HepG2 (cell line): Measurements from ENCODE around the gene PCNX4. TPM values are rescaled to one million over a fixed set of nuclear protein-coding genes. Genes with fewer than 3 reads are reported as not detected.

Source experiments
- ARNT2 ChIP-seq: sonication (generic); formaldehyde crosslinking; IDR thresholded peaks from 2 replicates; pipeline ENCODE4 v1.8.0; 2022; ENCODE audit warnings: mild to moderate bottlenecking, low read depth, missing genetic modification reagents, moderate library complexity
- ARNTL ChIP-seq: sonication (generic); formaldehyde crosslinking; IDR thresholded peaks from 2 replicates; pipeline ENCODE4 v1.4.0; 2020; ENCODE audit warnings: mild to moderate bottlenecking, missing genetic modification reagents
- CBX2 ChIP-seq, 2 experiments: fragments of 200-600 bp in 1 of 2; sonication (generic); formaldehyde crosslinking in 1 of 2; IDR thresholded peaks; 2 replicates each; pipeline versions ENCODE4 v1.7.0 to v1.8.1; 2018 to 2022; ENCODE audit warnings: low read depth in 2 of 2, low read length in 1 of 2, mild to moderate bottlenecking in 1 of 2, missing genetic modification reagents in 1 of 2
- HES4 ChIP-seq: sonication (generic); formaldehyde crosslinking; IDR thresholded peaks from 2 replicates; pipeline ENCODE4 v1.9.0; 2021; ENCODE audit warnings: mild to moderate bottlenecking, missing genetic modification reagents, borderline replicate concordance
- HMGA1 ChIP-seq: sonication (generic); formaldehyde crosslinking; conservative IDR thresholded peaks from 2 replicates; pipeline ENCODE4 v1.4.0; 2020; ENCODE audit warnings: missing genetic modification reagents
- IKZF4 ChIP-seq: sonication (generic); formaldehyde crosslinking; IDR thresholded peaks from 2 replicates; pipeline ENCODE4 v1.5.1; 2020; ENCODE audit warnings: borderline replicate concordance, mild to moderate bottlenecking, low read depth, missing genetic modification reagents; ENCODE audit errors: not compliant biosample characterization
- JDP2 ChIP-seq: sonication (generic); formaldehyde crosslinking; IDR thresholded peaks from 2 replicates; pipeline ENCODE4 v1.8.1; 2022; ENCODE audit warnings: missing genetic modification reagents, borderline replicate concordance
- NFE2L2 ChIP-seq: fragments of 150-350 bp; IDR thresholded peaks from 2 replicates; pipeline ENCODE4 v1.6.1; 2014; ENCODE audit warnings: low read length
- NRL ChIP-seq: sonication (generic); formaldehyde crosslinking; IDR thresholded peaks from 2 replicates; pipeline ENCODE4 v1.5.0; 2020; ENCODE audit warnings: missing genetic modification reagents, mild to moderate bottlenecking, moderate library complexity, borderline replicate concordance
- PAF1 ChIP-seq: IDR thresholded peaks from 2 replicates; pipeline ENCODE4 v1.6.1; 2016; ENCODE audit warnings: missing genetic modification reagents, missing compliant biosample characterization
- PRPF4 ChIP-seq: fragments of 200-400 bp; formaldehyde crosslinking; IDR thresholded peaks from 2 replicates; pipeline ENCODE4 v1.6.1; 2016; ENCODE audit warnings: low read length, low read depth; ENCODE audit not compliant: poor library complexity, severe bottlenecking
- RXRA ChIP-seq: sonication (generic); formaldehyde crosslinking; IDR thresholded peaks from 2 replicates; pipeline ENCODE4 v1.5.1; 2020; ENCODE audit warnings: missing genetic modification reagents
- XRCC5 ChIP-seq: fragments of 200-400 bp; formaldehyde crosslinking; optimal IDR thresholded peaks from 2 replicates; pipeline ENCODE3; 2017; ENCODE audit warnings: mild to moderate bottlenecking, low read length
- ZNF17 ChIP-seq: sonication (generic); formaldehyde crosslinking; IDR thresholded peaks from 2 replicates; pipeline ENCODE4 v1.5.0; 2020; ENCODE audit warnings: mild to moderate bottlenecking, missing genetic modification reagents
- ZNF20 ChIP-seq: sonication (generic); formaldehyde crosslinking; IDR thresholded peaks from 2 replicates; pipeline ENCODE4 v1.4.0; 2020; ENCODE audit warnings: mild to moderate bottlenecking, moderate library complexity, missing genetic modification reagents
- ZNF251 ChIP-seq: sonication (generic); formaldehyde crosslinking; IDR thresholded peaks from 2 replicates; pipeline ENCODE4 v1.9.0; 2021; ENCODE audit warnings: mild to moderate bottlenecking, missing genetic modification reagents
- ZNF253 ChIP-seq: sonication (generic); formaldehyde crosslinking; IDR thresholded peaks from 2 replicates; pipeline ENCODE4 v1.8.0; 2022; ENCODE audit warnings: mild to moderate bottlenecking, missing genetic modification reagents, borderline replicate concordance
- ZNF34 ChIP-seq: sonication (generic); formaldehyde crosslinking; IDR thresholded peaks from 2 replicates; pipeline ENCODE4 v1.4.0; 2020; ENCODE audit warnings: mild to moderate bottlenecking, missing genetic modification reagents, borderline replicate concordance
- ZNF460 ChIP-seq: sonication (generic); formaldehyde crosslinking; IDR thresholded peaks from 2 replicates; pipeline ENCODE4 v1.5.1; 2020; ENCODE audit warnings: missing genetic modification reagents, mild to moderate bottlenecking, borderline replicate concordance
- ZNF607 ChIP-seq: sonication (generic); formaldehyde crosslinking; IDR thresholded peaks from 2 replicates; pipeline ENCODE4 v1.5.1; 2020; ENCODE audit warnings: missing genetic modification reagents, mild to moderate bottlenecking, borderline replicate concordance
- ZNF615 ChIP-seq: sonication (generic); formaldehyde crosslinking; IDR thresholded peaks from 2 replicates; pipeline ENCODE4 v1.5.0; 2020; ENCODE audit warnings: mild to moderate bottlenecking, missing genetic modification reagents, borderline replicate concordance
- polyA plus RNA-seq, 8 experiments: library from polyadenylated mRNA; depleted of rRNA in 3 of 8; stranded (reverse) in 7 of 8; unstranded in 1 of 8; fragments of >200 nt; fragmentation: Illumina TruSeq in 4 of 8; extraction: Trizol in 4 of 8; gene quantifications; 2 replicates each; pipeline versions ENCODE4 v1.2.1 to v1.2.3, GENCODE V29; 2011 to 2016; ENCODE audit warnings: low read depth in 4 of 8, missing spikeins in 1 of 8, mixed read lengths in 1 of 8; ENCODE audit not compliant: insufficient read depth in 1 of 8
- total RNA-seq, 5 experiments: library from RNA; depleted of rRNA; stranded (reverse); fragments of >200 nt; fragmentation: Illumina TruSeq; extraction: Trizol; gene quantifications; 2 replicates each; pipeline ENCODE4 v1.2.3, GENCODE V29; 2016; ENCODE audit warnings: low read depth in 1 of 5
- TF ChIP-seq, protein P1 (sequence below): sonication (generic); formaldehyde crosslinking; IDR thresholded peaks from 2 replicates; pipeline ENCODE4 v1.9.0; 2021; ENCODE audit warnings: mild to moderate bottlenecking, missing genetic modification reagents
- TF ChIP-seq, protein P2 (sequence below): IDR thresholded peaks from 2 replicates; pipeline ENCODE4 v1.6.1; 2018; ENCODE audit warnings: missing genetic modification reagents, mild to moderate bottlenecking, missing compliant biosample characterization

Gene PCNX4
- total and polyA plus RNA-seq, 2 of the 13 experiments (the other 11 are each of a cell fraction or from before 2014, with no cell fraction given) = 28.6 to 43.0 TPM

DNA sequence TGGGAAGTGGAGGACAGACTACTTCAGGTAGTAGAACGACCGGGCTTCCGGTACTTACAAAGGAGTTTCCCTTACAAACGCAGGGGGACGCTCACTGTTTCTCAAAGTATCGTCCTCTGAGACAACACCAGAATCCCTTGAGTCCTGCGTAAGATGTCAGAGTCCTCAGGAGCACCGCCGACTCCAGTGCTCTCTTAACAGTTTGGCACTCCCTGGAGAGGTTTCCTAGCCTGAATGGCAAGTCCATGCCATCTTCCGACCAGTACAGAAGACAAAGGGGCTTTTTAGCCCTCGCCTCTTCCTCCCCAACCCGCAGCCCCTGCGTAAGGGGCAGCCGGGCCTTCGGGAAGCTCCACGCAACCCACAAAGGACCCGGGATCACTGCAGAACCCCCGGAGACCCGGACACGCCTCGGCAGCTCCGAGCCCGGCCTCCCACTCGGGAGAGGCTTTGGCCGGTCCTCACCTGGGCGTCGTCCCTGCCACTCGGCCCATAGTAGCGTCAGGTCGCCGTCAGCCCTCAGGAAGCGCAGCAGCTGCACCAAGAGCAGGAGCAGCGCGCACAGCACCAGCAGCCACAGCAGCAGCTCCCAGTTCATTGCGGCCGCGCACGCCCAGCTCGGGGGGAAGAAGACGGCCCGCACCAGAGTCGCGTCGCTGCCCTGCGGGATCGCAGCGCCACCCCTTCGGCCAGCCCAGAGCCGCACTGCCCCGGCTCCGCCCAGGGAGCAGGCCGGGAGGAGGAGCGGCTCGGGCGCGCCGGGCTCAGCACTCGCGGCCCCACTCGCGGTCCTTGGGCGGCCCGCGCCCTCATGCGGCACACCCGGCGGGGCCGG is 73.2 kb downstream of the PCNX4 start, which contains the start of gene DHRS7 (continued):
- TF ChIP-seq ARNT2 (CRISPR knock-in tag) (peak; percentile 81), ARNTL (CRISPR knock-in tag) (no peak), RXRA (CRISPR knock-in tag) (peak; percentile 40; the same call in 1 of the 2 replicates), ZNF251 (CRISPR knock-in tag) (no peak), ZNF460 (no peak), ZNF20 (CRISPR knock-in tag) (no peak), ZNF17 (CRISPR knock-in tag) (no peak), NFE2L2 (no peak), ZNF34 (CRISPR knock-in tag) (no peak), PAF1 (CRISPR knock-in tag) (no peak), HMGA1 (CRISPR knock-in tag) (no peak), ZNF615 (CRISPR knock-in tag) (no peak), XRCC5 (peak; percentile 84), ZNF253 (CRISPR knock-in tag) (no peak), IKZF4 (CRISPR knock-in tag) (peak; percentile 93), HES4 (CRISPR knock-in tag) (no peak), NRL (peak; percentile 47; the same call in 1 of the 2 replicates), PRPF4 (no peak), ZNF607 (peak; percentile 90), CBX2 (IDR thresholded peaks at IDR 0.05; ENCODE audit: low read depth, low read length) (no peak), CBX2 (CRISPR knock-in tag; IDR thresholded peaks at IDR 0.05; ENCODE audit: low read depth) (no peak), JDP2 (no peak)
- TF ChIP-seq, protein P1, sequence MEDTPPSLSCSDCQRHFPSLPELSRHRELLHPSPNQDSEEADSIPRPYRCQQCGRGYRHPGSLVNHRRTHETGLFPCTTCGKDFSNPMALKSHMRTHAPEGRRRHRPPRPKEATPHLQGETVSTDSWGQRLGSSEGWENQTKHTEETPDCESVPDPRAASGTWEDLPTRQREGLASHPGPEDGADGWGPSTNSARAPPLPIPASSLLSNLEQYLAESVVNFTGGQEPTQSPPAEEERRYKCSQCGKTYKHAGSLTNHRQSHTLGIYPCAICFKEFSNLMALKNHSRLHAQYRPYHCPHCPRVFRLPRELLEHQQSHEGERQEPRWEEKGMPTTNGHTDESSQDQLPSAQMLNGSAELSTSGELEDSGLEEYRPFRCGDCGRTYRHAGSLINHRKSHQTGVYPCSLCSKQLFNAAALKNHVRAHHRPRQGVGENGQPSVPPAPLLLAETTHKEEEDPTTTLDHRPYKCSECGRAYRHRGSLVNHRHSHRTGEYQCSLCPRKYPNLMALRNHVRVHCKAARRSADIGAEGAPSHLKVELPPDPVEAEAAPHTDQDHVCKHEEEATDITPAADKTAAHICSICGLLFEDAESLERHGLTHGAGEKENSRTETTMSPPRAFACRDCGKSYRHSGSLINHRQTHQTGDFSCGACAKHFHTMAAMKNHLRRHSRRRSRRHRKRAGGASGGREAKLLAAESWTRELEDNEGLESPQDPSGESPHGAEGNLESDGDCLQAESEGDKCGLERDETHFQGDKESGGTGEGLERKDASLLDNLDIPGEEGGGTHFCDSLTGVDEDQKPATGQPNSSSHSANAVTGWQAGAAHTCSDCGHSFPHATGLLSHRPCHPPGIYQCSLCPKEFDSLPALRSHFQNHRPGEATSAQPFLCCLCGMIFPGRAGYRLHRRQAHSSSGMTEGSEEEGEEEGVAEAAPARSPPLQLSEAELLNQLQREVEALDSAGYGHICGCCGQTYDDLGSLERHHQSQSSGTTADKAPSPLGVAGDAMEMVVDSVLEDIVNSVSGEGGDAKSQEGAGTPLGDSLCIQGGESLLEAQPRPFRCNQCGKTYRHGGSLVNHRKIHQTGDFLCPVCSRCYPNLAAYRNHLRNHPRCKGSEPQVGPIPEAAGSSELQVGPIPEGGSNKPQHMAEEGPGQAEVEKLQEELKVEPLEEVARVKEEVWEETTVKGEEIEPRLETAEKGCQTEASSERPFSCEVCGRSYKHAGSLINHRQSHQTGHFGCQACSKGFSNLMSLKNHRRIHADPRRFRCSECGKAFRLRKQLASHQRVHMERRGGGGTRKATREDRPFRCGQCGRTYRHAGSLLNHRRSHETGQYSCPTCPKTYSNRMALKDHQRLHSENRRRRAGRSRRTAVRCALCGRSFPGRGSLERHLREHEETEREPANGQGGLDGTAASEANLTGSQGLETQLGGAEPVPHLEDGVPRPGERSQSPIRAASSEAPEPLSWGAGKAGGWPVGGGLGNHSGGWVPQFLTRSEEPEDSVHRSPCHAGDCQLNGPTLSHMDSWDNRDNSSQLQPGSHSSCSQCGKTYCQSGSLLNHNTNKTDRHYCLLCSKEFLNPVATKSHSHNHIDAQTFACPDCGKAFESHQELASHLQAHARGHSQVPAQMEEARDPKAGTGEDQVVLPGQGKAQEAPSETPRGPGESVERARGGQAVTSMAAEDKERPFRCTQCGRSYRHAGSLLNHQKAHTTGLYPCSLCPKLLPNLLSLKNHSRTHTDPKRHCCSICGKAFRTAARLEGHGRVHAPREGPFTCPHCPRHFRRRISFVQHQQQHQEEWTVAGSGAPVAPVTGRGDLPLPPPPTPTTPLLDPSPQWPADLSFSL (CRISPR knock-in tag) = no peak
- TF ChIP-seq, protein P2, sequence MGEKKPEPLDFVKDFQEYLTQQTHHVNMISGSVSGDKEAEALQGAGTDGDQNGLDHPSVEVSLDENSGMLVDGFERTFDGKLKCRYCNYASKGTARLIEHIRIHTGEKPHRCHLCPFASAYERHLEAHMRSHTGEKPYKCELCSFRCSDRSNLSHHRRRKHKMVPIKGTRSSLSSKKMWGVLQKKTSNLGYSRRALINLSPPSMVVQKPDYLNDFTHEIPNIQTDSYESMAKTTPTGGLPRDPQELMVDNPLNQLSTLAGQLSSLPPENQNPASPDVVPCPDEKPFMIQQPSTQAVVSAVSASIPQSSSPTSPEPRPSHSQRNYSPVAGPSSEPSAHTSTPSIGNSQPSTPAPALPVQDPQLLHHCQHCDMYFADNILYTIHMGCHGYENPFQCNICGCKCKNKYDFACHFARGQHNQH (CRISPR knock-in tag) = peak; percentile 59
